Measurements from ENCODE around the gene TBCCD1.

TBCCD1 gene

DNA sequence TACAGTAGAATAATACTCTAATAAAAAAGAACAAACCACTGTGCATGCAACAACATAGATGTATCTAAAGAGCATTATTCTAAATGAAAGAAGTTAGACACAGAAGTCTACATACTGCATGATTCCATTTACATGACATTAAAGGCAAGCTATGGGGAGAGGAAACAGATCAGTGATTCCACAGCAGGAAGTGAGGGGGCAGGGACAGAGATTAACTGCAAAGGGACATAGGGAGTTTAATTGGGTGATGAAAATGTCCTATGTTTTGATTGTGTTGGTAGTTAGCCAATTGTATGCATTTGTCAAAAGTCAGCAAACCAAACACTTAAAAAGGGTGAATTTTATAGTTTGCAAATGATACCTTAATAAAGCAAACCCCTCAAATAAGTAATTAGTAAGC is 36.7 kb downstream of the TBCCD1 start:
- DNase-seq (ENCODE audit: low spot score): no peak
- ChIA-PET POLR2A (ENCODE audit: low non-redundant PET) (no interaction called here), CTCF (no interaction called here)
- H3K27ac ChIP-seq: no peak overlapping the region
- TF ChIP-seq CTCF (conservative IDR thresholded peaks at IDR 0.05; ENCODE audit: low read depth): no peak

DNA sequence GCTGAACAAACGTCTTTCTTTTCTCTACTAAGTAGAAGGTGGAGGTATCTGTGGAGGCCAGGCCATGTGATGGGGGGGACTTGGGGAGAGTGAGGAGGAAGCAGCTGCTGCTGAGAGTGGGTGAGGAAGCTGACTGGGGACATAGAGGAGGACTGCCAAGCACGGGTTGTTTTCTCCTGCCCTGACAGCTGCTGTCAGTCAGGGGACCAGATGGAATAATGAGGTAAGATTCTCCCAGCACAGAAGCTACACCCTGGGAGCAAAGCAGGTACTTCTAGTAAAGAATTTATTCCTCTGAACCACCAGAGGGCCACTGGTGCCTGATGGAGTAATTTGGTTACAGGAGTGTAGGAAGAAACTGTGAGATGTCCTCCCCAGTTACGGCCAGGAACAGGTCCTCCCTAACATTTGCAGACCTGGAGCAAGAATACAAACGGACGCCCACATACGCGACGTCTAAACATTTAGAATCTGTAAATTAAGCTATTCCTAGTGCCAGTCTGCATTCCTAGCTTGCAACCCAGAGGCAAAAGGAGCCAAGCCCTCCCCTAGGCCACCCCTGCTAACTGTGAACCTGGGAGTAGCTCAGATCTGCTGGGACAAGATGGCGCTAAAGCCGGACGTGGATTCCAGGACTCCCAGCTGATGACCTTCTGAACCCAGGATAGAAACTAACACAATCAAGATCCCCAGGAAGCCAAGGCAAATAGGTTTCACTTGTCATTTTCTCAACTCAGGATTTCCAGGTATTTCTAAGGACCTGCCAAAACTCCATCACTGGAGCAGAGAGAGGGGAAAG is 37.7 kb downstream of the TBCCD1 start:
- H3K27ac ChIP-seq: no peak overlapping the region
- no peak for DNase-seq (ENCODE audit: low spot score)
- POLR2A ChIA-PET (ENCODE audit: low non-redundant PET): no interaction called here

GRCh38 chr3:186526256-186526606 is 40.9 kb downstream of the TBCCD1 start:
- no peak for TF ChIP-seq CTCF (conservative IDR thresholded peaks at IDR 0.05; ENCODE audit: low read depth)
- POLR2A ChIA-PET (ENCODE audit: low non-redundant PET): no interaction called here
- CTCF ChIA-PET: interaction anchor here (0.7 kb wide), 1 partner anchor 295 kb away, joined by 4 read pairs; no protein-coding TSS in a partner anchor
- no peak for DNase-seq (ENCODE audit: low spot score)
- no peak overlapping the region for H3K27ac ChIP-seq

More for the DNA sequence above, 37.7 kb downstream of the TBCCD1 start:
- CTCF ChIA-PET: interaction anchor here (0.6 to 1.1 kb wide), 2 partner anchors 11 to 81 kb away, joined by 3 to 4 read pairs; no protein-coding TSS in a partner anchor
- no peak for TF ChIP-seq CTCF (conservative IDR thresholded peaks at IDR 0.05; ENCODE audit: low read depth)

DNA sequence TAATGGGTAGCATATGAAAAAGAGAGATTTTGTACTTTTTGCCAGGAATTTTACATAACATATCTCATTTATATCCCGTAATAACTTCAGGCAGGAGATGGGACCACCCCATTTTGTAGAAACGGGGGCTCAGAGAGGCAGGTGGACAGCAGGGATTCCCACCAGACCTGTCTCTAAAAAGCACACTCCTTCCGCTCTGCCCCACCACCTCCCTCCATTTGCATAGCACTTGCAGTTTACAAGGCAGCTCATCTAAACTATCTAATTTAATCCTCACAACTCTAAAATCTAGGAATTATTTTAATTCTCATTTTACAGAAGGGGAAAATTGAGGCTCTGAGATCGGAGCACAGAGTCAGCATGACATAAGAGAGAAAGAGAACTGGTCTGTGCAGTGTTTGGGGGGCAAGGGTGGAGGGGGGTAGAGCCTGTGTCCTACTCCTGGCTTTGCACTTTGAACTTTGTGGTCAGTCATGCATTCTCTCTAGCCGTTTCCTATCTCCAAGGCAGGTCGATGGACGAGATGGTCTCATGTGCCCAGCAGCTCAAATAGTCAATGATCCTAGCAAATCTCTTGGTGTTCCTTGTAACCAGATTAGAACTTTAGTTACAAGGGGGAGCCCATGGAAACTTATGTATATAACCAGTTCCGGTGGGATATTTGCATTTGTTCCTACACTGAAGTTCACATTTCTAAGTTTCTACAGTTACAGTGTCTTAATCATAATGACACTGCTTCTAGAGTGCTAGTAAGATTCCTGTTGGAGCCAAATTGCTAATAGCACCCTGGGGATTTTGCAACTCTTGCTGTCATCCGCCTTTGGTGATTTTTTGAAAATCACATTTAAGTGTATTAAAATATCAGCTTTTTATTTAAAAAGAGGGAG is 41.5 kb downstream of the TBCCD1 start:
- TF ChIP-seq CTCF (conservative IDR thresholded peaks at IDR 0.05; ENCODE audit: low read depth): no peak
- no peak overlapping the region for H3K27ac ChIP-seq
- DNase-seq (ENCODE audit: low spot score): no peak
- ChIA-PET CTCF (interaction anchor here (0.7 kb wide), 1 partner anchor 547 kb away, joined by 3 read pairs; no protein-coding TSS in a partner anchor), POLR2A (ENCODE audit: low non-redundant PET) (no interaction called here)

DNA sequence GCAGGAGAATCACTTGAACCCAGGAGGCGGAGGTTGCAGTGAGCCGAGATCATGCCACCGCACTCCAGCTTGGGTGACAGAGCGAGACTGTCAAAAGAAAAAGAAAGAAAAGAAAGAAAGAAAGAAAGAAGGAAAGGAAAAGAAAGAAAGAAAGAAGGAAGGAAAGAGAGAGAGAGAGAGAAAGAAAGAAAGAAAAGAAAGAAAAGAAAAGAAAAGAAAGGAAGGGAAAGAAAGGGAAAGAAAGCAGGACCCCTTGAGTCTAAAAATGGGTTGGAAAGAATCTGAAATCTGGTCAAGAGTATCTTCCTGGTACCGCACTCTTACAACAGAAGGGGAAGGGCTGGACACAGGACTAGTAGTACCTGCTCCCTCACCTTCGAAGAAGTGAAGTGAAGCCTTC is 42.5 kb downstream of the TBCCD1 start:
- no peak overlapping the region for H3K27ac ChIP-seq
- no peak for DNase-seq (ENCODE audit: low spot score)
- CTCF ChIA-PET: interaction anchor here (0.7 kb wide), 1 partner anchor 546 kb away, joined by 3 read pairs; no protein-coding TSS in a partner anchor
- POLR2A ChIA-PET (ENCODE audit: low non-redundant PET): no interaction called here
- no peak for TF ChIP-seq CTCF (conservative IDR thresholded peaks at IDR 0.05; ENCODE audit: low read depth)

GRCh38 chr3:186523434-186523833 is 43.7 kb downstream of the TBCCD1 start:
- CTCF ChIA-PET: no interaction called here
- POLR2A ChIA-PET (ENCODE audit: low non-redundant PET): no interaction called here
- no peak for DNase-seq (ENCODE audit: low spot score)
- no peak overlapping the region for H3K27ac ChIP-seq
- TF ChIP-seq CTCF (conservative IDR thresholded peaks at IDR 0.05; ENCODE audit: low read depth): no peak

Data from RWPE1 (cell line).